B cell (primary cell): Measurements from ENCODE around the gene ENSA.
"Not testable (repeated sequence)": the region's sequence is repeated elsewhere in the genome, so short reads cannot be mapped to it uniquely, and the experiment has no call there.

Source experiments
- EZH2 ChIP-seq: IDR thresholded peaks from 2 replicates; pipeline ENCODE4 v1.6.1; 2012; ENCODE audit warnings: borderline replicate concordance, low read depth, mild to moderate bottlenecking, moderate library complexity, low read length; ENCODE audit not compliant: insufficient read depth, poor library complexity, severe bottlenecking
- TF ChIP-seq, protein P1 (sequence below): fragments of 200-600 bp; IDR thresholded peaks from one replicate; pipeline ENCODE4 v1.8.0; 2022; ENCODE audit warnings: antibody characterized with exemption, mild to moderate bottlenecking

DNA sequence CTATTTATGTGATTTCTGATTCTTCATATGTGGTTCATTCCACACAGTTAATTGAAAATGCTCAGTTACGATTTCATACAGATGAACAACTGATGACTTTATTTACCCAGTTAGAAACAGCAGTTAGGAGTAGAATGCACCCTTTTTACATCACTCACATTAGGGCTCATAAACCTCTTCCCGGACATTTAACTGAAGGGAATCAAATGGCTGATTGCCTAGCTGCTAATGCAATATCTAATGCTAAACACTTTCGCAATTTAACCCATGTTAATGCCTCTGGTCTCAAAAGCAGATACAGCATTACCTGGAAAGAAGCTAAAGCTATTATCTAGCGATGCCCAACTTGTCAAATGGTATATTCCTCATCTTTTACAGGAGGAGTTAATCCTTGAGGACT, 27.7 kb upstream of the ENSA start:
- TF ChIP-seq, protein P1, sequence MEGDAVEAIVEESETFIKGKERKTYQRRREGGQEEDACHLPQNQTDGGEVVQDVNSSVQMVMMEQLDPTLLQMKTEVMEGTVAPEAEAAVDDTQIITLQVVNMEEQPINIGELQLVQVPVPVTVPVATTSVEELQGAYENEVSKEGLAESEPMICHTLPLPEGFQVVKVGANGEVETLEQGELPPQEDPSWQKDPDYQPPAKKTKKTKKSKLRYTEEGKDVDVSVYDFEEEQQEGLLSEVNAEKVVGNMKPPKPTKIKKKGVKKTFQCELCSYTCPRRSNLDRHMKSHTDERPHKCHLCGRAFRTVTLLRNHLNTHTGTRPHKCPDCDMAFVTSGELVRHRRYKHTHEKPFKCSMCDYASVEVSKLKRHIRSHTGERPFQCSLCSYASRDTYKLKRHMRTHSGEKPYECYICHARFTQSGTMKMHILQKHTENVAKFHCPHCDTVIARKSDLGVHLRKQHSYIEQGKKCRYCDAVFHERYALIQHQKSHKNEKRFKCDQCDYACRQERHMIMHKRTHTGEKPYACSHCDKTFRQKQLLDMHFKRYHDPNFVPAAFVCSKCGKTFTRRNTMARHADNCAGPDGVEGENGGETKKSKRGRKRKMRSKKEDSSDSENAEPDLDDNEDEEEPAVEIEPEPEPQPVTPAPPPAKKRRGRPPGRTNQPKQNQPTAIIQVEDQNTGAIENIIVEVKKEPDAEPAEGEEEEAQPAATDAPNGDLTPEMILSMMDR: not testable (repeated sequence)
- not testable (repeated sequence) for TF ChIP-seq EZH2
